SH-SY5Y (cell line): ENCODE results near the gene FADS3.

Source experiments
- GATA2 ChIP-seq: IDR thresholded peaks from 2 replicates; pipeline ENCODE4 v1.6.1; 2011; ENCODE audit warnings: mild to moderate bottlenecking, low read depth, low read length
- GATA3 ChIP-seq: IDR thresholded peaks from 2 replicates; pipeline ENCODE4 v1.6.1; 2011; ENCODE audit warnings: low read depth, mild to moderate bottlenecking, low read length, moderate library complexity

FADS3 gene

GRCh38 chr11:61838921-61839320 lies 52.4 kb downstream of the FADS3 start:
- TF ChIP-seq GATA3, result no peak
- TF ChIP-seq GATA2, result no peak

- no peak for TF ChIP-seq GATA2
- no peak for TF ChIP-seq GATA3
Measured at GRCh38 chr11:61838501-61838900, 52.8 kb downstream of the FADS3 start.

GRCh38 chr11:61837411-61838005 lies 53.8 kb downstream of the FADS3 start:
- TF ChIP-seq GATA3 (no peak), GATA2 (no peak)

GRCh38 chr11:61836193-61836592 lies 55.2 kb downstream of the FADS3 start:
- TF ChIP-seq GATA3, result no peak
- TF ChIP-seq GATA2, result no peak

DNA sequence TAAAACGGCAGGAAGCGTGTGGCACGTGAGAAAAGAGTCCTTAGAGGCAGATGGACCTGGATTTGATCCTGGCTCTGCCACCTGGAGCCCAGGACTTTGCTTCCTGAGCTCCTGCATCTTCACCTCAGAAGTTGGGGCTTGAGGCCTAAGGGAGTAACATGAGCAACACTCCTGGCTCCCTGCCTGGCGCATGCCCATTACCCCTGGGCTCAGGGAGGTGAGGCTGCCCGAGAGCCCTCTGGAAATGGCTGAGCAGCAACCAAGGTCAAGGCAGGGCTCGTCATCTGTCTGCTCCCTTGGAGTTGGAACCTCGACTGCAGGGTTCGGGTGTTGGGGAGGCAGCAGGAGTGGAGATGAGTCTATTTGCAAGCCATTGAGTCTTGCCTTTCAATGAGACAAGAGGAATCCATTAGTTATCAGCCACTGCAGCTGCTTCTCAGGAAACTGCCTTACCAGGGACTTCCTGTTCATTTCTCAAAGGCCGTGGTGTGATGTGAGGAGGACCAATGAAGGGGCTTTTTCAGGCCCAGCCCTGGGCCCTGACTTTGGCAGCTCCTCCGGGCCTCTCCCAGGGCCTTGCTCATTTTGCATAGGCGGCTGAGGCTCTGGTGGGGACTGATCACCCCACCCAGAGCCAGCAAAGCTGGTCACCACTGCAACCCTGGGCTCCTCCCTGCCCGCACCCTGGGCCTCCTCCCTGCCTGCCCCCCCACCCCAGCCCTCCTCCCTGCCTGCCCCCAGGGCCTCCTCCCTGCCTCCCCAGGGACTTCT lies 56.9 kb downstream of the FADS3 start:
- TF ChIP-seq GATA3 (no peak), GATA2 (no peak)

GRCh38 chr11:61833926-61834277 lies 57.4 kb downstream of the FADS3 start:
- TF ChIP-seq GATA3, result no peak
- no peak for TF ChIP-seq GATA2

GRCh38 chr11:61833471-61833870 lies 57.9 kb downstream of the FADS3 start:
- TF ChIP-seq GATA2 (no peak), GATA3 (no peak)

DNA sequence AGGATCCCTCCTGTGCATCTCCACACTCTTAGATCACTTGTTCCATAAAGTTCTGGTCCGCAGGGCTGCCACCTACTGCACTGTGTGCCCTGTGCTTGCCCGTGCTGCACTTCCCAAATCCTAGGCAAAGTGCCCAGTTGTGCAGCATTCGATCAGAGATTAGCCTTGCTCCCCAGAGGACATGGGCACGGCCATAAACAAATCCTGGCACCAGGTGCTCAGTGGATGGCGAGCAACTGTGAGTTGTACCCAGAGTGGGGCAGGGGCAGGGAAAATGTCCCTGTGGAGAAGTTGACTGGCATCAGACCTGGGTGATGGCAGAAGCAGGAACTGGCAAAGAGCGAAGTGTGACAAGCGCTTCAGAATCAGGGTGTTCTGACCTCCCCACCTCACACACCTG lies 58.6 kb downstream of the FADS3 start:
- TF ChIP-seq GATA3 (no peak), GATA2 (no peak)

DNA sequence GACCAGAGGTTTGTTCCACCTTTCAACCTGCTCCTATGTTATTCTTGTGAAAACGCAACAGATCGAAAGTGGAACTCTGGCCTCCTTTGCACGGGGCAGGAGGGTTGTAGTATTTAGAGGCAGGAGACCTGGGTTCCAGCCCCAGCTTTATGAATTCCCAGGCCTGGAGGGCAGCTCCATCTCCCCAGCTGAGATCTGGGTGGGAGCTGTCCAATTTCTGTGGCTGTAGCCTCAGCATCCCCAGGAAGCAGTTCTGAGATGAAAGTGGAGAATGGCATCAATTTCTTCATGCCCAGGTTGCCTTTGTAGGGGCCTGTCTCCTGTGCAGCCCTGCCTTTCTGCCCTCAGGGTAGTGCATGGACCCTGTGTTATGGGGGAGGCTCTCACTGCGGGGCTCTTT lies 59.1 kb downstream of the FADS3 start:
- TF ChIP-seq GATA3, result no peak
- no peak for TF ChIP-seq GATA2

DNA sequence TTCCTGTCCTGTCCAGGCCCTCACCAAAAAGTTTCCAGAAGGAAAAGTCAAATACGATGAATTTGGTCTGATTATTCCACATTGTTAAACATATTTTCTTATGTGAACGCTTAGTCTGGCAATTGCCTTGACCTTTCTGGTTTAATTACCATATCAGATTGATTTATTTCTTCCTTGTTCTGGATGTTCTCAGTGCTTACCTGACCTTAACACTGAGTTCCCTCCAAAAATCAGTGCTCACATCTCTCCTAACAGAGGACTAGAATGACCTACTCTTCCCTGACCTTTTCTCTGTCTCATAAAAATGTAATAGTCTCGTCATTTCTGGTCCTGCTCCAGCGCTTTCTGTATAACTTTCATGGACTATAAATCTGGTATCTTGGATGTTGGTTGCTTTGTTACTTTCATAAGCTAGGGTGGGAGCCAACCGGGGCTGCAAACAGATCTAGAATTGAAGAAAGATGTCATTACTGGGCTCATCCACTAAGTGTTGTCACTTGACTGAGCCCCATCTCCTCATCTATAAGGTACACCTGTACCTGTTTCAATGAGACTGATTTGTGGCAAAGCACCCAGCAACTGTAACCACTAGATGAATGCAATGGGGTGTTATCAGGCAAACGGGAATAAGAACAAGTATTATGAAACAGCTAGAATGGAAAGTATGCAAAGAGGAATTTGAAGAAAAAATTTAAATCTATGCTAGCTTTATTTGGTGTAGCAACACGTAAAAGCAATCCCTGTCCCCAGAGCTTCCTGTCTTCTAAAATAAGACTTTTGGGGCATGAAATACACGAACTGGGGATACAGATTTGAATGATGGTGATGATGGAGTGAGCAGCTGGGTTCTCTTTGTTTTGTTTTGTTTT lies 60.9 kb downstream of the FADS3 start:
- no peak for TF ChIP-seq GATA2
- no peak for TF ChIP-seq GATA3

DNA sequence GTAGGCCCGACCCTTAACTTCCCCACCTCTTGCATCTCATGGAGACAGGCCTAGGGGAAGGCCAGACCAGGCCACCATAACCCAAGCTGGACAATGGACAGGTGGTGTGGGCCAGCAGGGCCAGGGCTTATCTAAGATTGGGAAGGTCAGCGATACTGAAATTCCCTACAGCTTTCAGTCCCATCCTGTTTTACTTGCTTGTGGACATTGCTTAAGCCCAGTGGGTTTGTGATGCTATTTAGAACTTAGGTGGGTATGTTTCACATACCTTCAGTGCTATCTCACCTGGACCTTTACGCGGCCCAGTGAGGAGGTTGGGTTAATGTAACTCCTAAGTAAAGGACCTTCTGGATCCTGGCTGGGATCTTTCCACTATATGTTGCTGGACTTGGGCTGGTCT lies 61.5 kb downstream of the FADS3 start:
- TF ChIP-seq GATA3 (no peak), GATA2 (no peak)

DNA sequence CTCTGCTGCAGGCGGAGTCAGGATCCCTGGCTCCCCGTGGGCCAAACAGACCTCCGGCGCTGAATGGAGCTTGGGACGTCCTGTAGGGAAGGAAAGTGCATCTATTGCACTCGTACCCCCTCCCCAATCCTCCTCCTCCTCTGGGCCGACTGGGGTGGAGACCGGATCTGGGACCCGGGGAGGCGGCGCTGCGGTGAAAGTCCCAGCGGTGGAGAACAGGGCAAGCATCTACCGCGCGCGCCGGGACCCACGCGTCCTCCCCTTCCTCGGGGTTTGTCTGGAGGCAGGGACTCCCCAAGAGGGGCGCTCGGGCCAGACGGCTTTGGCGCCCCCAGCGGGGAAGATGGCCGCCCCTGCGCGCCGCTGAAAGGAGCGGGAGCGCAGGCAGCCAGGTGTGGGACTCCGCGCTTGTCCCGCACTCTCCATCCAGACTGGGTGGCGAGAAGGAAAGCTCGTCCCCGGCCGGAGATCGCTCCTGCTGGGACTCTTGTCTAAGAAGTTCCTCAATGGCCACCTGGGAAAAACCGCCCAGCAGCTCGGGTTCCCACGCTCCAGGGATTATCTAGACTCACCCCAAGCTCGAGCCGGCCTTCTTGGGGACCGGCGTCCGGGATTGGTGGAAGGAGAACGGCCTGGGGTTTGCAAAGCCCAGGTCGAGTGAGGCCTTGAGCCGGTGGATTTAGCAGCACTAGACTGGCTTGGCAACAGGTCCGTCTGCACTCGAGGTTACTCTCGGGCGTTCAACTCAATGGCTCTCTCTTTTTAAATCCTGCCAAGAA lies 62.5 kb downstream of the FADS3 start:
- TF ChIP-seq GATA2, result no peak
- TF ChIP-seq GATA3, result no peak

- TF ChIP-seq GATA2, result no peak
- no peak for TF ChIP-seq GATA3
Measured at GRCh38 chr11:61828379-61828628, 63.0 kb downstream of the FADS3 start.
